Kidney tubule cell (primary cell): ENCODE data around the gene ART3.

Source experiments
- DNase-seq: peaks from one replicate; pipeline ENCODE4 v3.0.0-alpha.2; 2018; ENCODE audit warnings: low spot score

The ART3 gene

GRCh38 chr4:76147454-76148141 lies 73.1 kb downstream of the ART3 start:
- peak; percentile 83 for DNase-seq

GRCh38 chr4:76148142-76148865 lies 73.8 kb downstream of the ART3 start, which contains the start of gene NUP54:
Gene NUP54 (minus strand): TSS chr4:76148397. CDS start chr4:76148374, 23 bp downstream.
- DNase-seq: peak; percentile 95

GRCh38 chr4:76153356-76153755 lies 78.8 kb downstream of the ART3 start:
- no peak for DNase-seq

GRCh38 chr4:76155979-76156378 lies 81.5 kb downstream of the ART3 start:
- peak; percentile 30 for DNase-seq

GRCh38 chr4:76156635-76157034 lies 82.1 kb downstream of the ART3 start:
- peak; percentile 17 for DNase-seq

- no peak for DNase-seq
Measured at GRCh38 chr4:76160355-76160754, 85.8 kb downstream of the ART3 start.
